LoVo (cell line): Measurements from ENCODE around the gene TLE4.
"Not testable (repeated sequence)": the region's sequence is repeated elsewhere in the genome, so short reads cannot be mapped to it uniquely, and the experiment has no call there.

ENCODE experiments used
- DNase-seq: peaks from one replicate; pipeline ENCODE4 v3.0.0-alpha.2; 2016; ENCODE audit warnings: low spot score

Gene TLE4

DNA sequence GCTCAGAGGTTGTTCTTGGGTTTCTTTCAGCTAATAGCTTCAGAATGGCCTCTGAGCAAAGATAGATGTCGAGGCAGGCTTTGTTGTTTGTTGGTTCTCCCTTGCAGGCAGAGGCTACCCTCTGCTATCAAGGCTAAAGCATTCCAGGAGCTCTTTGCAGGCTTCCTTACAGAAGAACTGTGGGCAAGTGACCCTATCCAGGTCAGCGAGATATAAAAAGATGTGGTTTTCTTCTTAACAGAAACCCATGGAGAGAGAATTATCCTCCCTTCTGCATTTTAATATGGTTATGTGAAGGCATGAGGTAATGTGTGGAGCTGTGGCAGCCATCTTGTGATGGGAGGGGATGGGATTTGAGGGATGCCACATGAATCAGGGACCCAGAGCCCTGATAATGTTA lies 67.0 kb downstream of the TLE4 start:
- DNase-seq: no peak

DNA sequence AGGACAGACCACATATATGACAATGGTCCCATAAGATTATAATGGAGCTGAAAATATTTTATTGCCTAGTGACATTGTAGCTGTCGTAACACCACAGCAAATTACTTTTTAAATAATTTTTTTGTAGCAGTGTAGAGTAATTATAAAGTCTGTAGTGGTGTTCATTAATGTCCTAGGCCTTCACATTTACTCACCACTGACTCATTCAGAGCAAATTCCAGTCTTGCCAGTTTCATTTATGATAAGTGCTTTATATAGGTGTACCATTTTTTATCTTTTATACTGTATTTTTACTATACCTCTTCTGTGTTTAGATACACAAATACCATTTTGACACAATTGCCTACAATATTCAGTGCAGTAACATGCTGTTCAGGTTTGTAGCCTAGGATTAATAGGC lies 67.6 kb downstream of the TLE4 start:
- no peak for DNase-seq

DNA sequence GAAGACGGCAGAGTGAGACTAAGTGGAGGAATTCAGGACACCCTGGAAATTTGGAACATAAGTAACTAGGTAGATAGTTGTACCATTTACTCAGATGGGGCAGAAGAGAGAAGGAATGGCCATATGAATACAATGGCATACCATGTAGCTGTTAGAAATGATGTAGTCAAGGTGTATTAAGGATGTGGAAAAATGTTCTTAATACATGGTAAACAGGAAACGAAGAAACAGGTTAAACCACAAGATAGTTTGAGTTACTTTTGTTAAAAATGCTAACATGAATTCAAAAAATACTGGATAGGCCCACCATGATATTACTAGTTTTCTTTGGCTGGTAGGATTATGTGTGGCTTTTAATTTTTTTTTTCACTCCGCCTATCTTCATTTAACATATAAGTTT lies 68.3 kb downstream of the TLE4 start:
- not testable (repeated sequence) for DNase-seq

DNA sequence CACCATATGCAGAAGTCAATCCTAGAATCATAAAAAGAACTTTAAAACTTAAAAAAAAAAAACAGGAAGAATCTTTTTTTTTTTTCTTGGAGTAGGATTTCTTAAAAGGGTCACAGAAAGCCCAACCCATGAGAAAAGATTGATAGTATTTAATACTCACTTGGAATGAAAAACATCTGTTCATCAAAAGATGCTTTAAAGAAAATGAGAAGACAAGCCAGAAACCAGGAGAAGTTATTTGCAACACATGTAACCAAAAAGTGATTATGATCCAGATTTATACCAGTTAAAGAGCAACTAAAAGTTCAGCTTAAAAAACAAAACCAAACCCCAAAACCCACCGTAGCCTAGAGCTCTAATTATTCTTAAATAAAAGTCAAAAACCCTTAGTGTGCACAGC lies 69.3 kb downstream of the TLE4 start:
- DNase-seq: no peak

DNA sequence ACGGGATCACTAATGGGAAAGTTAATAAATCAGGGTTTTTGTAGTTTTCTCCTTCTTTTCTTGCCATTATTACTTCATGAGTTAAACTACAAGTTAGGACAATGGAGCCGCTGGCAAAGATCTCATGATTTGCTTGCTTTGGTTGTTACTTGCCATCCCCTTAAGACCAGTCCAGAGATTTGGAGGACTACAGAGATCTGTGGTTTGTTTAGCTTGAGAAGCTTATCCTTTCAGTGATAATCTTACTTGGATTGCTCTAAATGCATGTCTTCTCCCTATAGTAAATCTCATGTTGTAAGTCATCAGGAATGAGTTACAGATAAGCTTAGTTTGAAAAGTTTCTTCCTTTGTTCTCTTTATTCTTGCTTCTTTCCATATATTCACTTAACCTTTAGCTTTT lies 70.9 kb downstream of the TLE4 start:
- no peak for DNase-seq

DNA sequence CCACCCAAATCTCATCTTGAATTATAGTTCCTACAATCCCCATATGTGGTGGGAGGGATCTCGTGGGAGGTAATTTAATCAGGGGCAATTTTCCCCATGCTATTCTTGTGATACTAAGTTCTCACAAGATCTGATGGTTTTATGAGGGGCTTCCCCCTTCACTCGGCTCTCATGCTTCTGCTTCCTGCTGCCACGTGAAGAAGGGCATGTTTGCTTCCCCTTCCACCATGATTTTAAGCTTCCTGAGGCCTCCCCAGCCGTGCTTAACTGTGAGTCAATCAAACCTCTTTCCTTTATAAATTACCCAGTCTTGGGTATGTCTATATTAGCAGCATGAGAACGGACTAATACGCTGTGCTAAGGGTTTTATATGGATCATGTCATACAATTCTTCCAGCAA lies 72.3 kb downstream of the TLE4 start:
- DNase-seq: no peak

DNA sequence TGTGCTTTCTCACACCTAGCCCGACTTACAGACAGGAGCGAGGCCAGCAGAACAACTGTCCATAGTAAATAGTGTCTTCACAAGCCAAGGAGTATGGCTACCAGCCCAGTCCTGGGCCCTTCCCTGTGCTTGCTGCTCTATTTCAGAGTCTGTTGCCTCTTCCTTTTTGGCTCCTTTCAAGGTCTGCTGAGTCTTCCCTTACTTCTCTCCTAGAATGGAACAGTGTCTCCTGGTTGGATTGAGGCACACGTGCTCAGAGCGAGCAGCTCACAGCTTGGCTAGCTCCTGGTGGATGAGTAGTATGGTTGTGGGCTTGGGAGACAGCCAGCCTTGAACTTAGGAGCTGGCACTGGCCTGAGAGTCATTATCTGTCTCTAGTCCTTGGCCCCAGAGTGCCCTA lies 72.8 kb downstream of the TLE4 start:
- DNase-seq: no peak

DNA sequence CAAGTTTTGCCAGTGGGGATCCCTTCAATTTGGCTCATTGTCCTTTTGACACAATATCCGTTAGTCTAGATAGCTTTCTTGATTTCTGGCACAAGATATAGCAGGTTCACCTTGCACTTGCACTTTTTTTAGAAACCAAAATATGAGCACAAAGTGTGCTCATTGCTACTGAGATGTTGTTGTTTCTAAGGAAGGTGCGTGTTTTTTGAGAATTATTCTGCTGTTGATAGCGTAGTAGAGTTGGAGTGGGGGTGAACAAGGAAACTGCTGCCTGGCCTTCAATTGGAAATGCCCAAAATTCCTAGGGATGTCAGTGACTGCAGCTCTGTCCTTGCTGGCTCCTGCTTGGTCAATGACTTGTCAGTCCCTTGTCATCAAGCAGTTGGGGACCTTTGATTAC lies 73.3 kb downstream of the TLE4 start:
- no peak for DNase-seq

DNA sequence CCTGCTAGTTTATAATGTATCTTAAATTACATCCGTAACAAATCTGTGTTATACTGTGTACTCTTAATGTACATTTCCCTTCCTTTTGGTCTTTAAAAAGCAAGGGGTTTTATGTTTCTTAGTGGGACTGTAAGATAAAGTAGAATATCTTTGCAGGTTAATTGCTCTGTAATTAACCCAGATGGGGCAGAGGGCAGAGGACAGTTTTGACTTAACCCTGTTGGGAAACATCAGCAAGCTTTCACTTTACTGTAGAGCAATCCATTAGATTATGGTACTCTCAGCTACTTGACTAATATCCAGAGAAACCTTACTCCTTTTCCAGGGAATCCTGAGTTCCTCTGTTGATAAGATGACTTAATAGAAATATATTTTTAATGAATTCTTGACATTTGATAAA lies 74.3 kb downstream of the TLE4 start:
- DNase-seq: no peak

DNA sequence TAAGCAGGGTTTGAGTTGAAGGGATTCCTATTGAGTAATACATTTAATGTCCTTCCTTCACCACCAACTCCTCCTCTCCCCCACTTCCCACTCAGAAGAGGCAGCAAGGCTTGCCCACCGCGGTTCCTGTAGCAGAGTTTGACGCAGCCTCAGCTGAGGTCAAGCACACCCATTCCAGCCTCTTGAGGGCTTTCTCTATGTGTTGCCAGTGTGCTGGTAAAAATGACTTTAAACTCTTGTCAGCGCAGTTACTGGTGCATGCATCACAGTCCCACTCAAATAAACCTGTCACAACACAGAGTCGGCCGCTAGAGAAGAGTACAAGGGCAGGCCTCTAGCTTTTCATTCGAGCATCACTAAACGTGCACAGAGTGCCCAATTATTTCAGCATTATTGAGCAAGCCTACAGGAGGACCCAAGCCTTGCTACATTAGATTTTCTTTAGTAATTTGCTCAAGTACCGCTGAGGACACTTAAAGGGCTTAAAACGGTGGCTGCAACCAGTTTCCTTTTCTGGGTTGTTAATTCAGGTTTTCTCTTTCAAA lies 79.6 kb downstream of the TLE4 start:
- no peak for DNase-seq

DNA sequence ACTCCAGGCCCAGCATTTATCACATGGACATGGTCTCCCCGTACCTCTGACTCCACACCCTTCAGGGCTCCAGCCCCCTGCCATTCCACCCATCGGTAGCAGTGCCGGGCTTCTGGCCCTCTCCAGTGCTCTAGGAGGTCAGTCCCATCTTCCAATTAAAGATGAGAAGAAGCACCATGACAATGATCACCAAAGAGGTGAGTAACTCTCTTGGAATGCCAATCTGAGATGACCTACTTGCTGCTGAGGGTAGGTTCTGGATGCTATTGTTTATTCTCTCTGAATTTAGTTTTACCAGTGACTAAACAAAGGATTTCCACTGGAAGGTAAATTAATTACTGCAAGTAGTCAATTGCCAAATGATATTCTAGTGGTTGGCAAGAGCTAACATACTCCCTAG lies 80.8 kb downstream of the TLE4 start:
- no peak for DNase-seq

DNA sequence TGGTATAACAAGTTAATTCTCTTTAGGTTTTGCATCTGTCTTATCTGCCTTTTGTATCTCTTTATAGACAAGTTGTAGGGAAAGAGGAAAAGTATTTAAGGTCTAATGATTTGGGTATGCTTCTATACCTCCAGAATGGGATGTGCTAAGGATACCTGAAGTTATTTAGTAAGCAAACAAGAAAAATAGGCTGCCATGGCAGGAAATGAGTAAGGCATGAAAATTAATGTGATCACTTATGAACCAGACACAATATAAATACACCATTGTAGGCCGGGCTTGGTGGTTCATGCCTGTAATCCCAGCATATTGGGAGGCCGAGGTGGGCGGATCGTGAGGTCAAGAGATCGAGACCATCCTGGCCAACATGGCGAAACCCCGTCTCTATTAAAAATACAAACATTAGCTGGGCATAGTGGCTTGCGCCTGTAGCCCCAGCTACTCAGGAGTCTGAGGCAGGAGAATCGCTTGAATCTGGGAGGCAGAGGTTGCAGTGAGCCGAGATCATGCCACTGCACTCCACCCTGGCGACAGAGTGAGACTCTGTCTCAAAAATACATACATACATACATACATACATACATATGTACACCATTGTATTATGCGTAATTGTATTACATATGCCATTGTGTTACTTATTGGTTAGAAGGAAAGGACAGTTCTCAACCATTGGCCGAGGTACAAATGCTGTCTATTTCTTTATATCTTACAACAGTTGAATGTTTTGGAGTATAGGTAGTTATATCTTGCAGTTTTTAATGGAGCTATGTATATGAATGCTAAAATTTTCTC lies 83.0 kb downstream of the TLE4 start:
- DNase-seq: not testable (repeated sequence)

DNA sequence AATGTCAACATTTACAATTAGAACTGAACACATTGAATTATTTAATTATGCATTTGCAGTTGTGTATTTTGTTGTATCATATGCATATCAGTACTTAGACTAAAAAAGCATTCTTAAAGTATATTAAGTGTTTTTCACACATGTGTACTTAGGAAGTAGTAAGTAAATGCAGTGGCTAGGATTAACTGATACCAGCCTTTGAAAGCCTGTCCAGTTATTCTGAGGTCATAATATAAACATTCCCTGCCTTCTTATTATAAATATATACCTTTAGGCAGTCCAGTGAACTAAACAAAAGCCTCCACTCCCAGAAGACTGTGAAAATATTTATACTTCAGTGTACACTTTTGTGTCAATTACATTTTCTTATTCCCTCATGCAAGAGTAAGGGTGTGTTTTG lies 83.8 kb downstream of the TLE4 start:
- no peak for DNase-seq

DNA sequence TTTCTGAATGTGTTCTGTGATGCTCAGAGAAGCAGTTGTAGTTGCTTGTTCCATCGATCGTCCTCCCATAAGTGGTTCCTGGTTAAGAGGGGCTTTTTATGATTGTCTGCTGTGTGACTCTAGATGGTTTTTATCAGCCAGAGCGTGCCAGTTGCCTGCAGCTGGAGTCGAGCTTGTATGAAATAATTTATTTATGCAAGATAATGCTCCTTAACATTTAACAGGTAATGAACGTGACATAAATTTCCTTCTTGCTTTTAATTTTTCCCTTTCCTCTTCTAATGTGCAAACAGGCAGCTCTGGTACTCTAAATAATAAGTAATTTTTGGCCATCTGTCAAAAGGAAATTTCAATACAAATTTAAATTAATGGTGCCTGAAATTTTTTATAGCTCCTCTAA lies 84.4 kb downstream of the TLE4 start:
- DNase-seq: no peak

DNA sequence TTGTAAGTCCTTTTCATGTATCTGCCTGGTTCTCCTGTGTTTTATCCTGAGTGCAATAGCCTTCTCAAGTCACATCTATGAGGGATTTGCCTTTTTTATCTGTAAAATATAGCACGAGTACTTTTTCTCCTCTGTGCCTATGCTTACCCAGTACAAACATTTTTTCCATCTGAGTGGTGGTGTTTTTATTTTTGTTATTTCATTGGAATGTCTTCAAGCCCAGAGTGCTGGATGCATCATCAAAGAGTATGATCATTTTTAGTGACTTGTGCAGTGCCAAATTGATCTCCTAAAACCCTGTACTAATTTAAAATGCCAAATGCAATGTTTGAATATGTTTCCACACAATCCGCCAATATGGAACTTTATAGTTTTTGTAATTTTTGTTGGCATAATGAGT lies 86.1 kb downstream of the TLE4 start:
- DNase-seq: no peak

DNA sequence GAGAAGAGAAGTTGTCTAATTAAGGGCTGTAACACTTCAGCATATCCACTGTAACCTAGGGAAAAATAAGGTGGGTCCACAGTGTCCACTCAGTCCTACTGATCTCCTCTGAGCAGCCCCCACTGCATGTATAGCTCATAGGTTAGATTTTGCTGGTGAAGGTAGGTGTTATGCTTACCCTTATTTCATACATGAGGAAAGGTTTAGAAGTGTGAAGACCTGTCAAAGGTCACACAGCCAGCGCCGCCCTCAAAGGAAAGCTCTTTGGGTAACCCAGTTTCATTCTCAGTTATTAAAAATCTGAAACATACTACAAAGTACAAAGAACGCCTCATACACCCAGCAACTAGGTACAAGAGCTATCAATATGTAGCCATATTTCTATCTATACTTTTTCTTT lies 87.2 kb downstream of the TLE4 start:
- DNase-seq: no peak

DNA sequence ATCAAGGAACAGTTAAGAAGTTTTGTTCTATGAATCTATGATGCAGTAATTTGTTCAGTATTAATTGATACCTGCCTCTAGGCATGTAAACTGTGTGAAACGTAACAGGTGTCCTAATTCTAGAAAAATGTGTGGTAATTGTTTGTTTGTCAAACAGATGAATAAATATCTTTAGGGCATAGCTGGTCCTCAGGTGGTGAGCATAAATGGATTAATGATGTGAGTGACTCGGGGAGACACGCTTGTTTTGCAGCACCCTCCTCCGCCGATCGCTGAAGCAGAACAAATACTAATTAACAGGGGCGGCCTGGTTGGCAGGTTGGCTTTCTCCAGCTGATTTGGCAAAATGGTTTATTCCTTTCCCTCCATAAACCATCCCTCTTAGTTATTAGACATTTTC lies 88.8 kb downstream of the TLE4 start:
- DNase-seq: no peak

DNA sequence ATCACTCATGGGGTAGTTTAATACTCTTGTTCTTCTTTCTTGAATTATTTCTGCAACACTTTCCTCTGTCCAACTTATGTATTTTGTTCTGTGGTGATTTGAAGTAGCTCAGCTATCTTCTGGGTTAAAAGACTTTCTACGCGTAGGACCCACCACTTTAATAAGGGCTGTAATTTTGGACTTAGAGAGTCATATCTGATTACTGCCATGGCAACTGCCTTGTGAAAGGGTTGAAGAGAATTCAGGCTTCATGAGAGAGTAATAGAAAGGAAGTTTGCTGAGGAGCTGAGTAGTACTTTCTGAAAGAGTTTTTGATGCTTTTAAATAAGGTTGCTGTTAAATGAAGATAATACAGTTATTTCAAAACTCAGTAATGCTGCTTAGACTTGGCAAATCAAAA lies 89.5 kb downstream of the TLE4 start:
- DNase-seq: no peak

DNA sequence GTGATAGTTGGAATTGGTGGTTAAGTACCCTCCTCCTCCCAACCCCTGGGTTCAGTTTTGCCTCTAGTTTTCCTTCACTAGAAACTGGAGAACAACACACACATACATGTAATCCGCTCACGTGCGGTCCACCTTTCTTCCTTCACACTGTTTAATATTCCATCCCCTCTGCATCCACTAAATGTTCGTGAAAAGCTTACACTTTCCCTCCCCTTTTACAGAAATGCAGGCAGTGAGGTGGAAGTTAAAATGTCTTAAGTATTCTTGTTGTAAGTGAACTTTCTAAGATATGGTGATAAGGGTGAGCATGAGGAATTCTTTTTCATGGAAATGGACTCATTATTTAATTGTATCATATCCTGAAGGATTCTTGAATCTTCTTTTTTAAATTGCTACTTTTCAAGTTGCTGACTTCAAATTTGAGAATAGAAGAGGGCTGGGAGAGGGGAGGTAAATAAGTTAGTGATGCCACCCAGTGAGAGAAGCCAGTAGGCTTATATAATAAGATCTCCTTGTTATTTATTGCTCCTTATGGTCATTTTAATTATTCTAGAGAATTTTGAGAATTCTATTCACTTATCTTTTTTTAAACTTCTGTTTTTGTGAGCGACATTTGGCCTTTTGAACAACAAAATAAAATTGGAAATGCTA lies 90.2 kb downstream of the TLE4 start:
- no peak for DNase-seq

DNA sequence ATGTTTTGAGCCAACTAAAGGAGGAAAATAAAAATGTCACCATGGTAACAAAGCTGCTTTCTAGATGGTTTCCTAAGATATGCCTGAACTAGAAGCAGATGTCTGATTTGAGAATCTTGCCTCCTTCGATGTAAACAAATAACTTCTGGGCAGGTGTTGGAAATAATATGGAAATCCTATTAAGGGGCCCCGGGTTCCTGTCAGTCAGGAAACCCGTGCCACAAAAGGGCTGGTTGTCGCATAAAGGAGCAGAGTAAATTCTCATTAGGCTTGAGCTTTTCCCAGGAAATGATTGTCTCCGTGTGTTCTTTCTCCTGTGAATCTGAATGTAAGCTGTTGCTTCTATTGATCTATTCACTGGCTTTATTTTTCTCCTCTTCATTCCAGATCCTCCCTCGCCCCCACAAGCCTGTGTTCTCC lies 90.8 kb downstream of the TLE4 start:
- no peak for DNase-seq

DNA sequence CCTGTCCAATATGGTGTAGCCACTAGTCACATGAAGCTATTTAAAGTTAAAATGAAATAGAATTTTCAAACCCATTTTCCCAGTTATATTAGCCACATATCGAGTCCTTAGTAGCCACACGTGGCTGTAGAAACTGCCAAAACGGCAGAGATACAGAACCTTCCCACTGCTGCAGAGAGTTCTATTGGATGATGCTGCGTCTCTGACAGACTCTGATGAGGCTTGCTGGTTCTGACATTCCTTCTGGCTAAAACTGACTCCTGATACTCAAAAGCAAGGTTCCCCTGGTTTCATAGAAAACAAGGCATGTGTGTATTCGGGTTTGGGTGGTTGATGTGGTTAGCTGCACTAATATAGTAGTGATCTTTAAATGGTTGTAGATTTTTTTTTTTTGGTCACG lies 91.5 kb downstream of the TLE4 start:
- DNase-seq: no peak

DNA sequence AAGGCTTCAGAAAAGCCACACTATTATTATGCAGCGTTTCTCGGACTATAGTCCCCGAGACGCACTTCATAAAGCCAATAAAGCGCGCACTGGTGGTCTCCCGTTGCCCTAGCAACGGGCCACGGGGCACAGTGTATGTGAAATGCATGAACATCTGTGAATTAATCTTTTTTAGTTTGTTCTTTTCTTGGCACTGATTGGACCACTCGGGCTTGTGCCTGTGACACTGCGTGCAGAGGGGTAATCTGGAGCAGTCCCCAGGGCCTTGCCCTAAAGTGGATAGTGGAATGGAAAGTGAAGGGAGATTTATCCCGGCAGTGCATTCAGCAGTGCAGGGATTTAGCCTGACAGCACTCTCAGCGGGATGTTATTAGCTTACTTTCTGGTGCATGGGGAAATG lies 92.1 kb downstream of the TLE4 start:
- DNase-seq: no peak

DNA sequence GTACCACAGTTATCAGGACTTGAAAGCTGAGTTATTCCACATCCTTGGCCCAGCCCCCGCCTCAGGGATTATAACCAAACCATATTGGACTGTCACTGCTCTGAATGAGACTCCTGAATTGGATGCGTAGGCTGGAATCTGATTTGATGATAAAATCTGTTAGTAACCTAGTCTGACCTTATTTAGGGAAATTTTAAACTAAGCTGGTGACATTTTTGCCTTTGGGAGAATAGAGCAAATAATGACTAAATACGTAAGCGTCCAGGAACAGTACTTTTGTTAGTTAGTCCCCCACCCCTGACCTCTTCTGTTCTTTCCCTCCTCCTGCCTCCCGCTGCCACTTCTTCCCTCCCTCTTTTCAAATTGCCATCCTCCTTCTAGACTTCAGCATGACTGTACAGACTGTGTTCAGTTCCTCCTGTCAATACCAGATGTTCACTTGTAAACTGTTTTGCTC lies 92.6 kb downstream of the TLE4 start:
- no peak for DNase-seq

DNA sequence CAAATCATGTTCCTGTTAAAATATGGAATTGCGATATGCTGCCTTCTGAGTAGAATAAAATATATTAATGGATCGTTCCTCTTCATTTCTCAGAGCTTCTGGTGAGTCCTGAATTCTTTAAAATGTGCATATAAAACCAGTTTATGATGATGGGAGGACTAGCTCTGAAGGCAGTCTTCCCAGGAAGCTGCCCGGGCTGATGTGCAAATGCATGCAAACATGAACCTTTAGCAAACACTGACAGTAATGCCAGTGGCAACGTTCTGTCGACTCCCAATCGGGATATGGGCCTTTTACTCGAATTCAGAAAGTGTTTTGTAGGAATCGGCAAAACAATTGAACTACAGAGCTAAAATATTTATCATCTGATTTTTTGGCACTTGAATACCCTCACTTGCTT lies 93.6 kb downstream of the TLE4 start:
- no peak for DNase-seq
